Activated B cell treated with CpG ODN at 0.5 μM for 24 hours (primary cell): ENCODE results near the gene PBX3. TPM values are rescaled to one million over a fixed set of nuclear protein-coding genes. Genes with fewer than 3 reads are reported as not detected.

Experiments
- ATAC-seq: fragments of 200-7000 bp; cut with Tn5 transposase; one replicate; pipeline ENCODE4 v1.10.0; 2021; ENCODE audit warnings: low read depth, mild to moderate bottlenecking, moderate library complexity
- CTCF ChIA-PET: fragments of 350-600 bp; sonication (Branson Sonifier 250); formaldehyde crosslinking; loops from one replicate; lab custom pipeline; 2021; ENCODE audit warnings: antibody characterized with exemption; lab: Charles Lee
- POLR2A ChIA-PET: fragments of 350-600 bp; sonication (Branson Sonifier 250); formaldehyde crosslinking; loops from one replicate; lab custom pipeline; 2021; ENCODE audit warnings: antibody characterized with exemption; lab: Charles Lee
- DNase-seq: peaks from one replicate; pipeline ENCODE4 v3.0.0; 2022
- H3K27ac Mint-ChIP-seq: one replicate; pipeline ENCODE4 v1.8.0; 2020; ENCODE audit warnings: mixed read lengths
- H3K27me3 Mint-ChIP-seq: one replicate; pipeline ENCODE4 v1.8.0; 2021; ENCODE audit warnings: mixed read lengths
- H3K36me3 Mint-ChIP-seq: one replicate; pipeline ENCODE4 v1.8.0; 2021; ENCODE audit warnings: low read depth, mixed read lengths
- H3K4me1 Mint-ChIP-seq: one replicate; pipeline ENCODE4 v1.8.0; 2021; ENCODE audit warnings: mixed read lengths
- H3K4me3 Mint-ChIP-seq: one replicate; pipeline ENCODE4 v1.8.0; 2020; ENCODE audit warnings: mild to moderate bottlenecking, mixed read lengths
- H3K9me3 Mint-ChIP-seq: one replicate; pipeline ENCODE4 v1.8.0; 2020; ENCODE audit warnings: mixed read lengths
- intact Hi-C: fragments of 100-400 bp; cut with micrococcal nuclease; formaldehyde crosslinking; loops from one replicate; pipeline ENCODE4 v1.15.1; 2024
- total RNA-seq: library from RNA; stranded (reverse); gene quantifications from 2 replicates; pipeline ENCODE4 v1.2.3, GENCODE V29; 2022
- TF ChIP-seq, protein P1 (sequence below): fragments of 200-600 bp; IDR thresholded peaks from one replicate; pipeline ENCODE4 v1.8.0; 2022; ENCODE audit warnings: antibody characterized with exemption, mild to moderate bottlenecking

Gene PBX3
- total RNA-seq, 1 donor from 2014 or later: 37.2 TPM

DNA sequence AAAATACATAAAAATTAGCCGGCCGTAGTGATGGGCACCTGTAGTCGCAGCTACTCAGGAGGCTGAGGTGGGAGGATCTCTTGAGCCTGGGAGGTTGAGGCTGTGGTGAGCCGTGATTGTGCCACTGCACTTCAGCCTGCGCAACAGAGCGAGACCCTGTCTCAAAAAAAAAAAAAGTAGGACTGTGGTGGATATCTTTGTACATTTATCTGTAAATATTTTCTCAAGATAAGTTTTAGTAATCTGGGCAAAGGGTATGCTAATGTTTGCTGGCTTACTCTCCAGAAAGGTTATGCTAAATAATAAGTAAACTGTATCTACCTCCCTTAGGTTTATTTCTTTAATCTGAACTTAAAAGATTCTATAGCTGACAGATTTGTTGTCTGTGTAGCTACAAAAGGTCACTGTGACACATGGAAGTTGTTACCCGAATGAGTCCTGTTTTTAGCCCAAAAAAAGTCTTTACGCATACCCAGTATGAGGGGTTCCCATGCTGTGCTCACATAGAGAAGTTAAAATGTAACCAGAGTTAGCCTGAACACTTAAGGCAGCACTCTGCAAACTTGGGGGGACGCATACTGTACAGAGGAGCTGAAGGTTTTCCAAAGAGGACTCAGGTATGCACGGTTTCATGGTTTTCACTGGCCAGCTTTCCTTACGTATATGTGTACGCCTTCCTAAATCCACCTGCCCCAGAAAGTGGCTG, 206.3 kb downstream of the PBX3 start:
- ChIA-PET POLR2A (no interaction called here), CTCF (no interaction called here)
- DNase-seq (no peak), ATAC-seq (no peak)
- no peaks in the 10 kb centered on the region for H3K9me3 Mint-ChIP-seq
- no peaks in the 10 kb centered on the region for H3K4me1 Mint-ChIP-seq
- intact Hi-C loops: no loop called here
- no peak overlapping the region for H3K27ac Mint-ChIP-seq
- H3K4me3 Mint-ChIP-seq: no peak overlapping the region
- peaks cover 8% of the 10 kb centered on the region for H3K36me3 Mint-ChIP-seq
- H3K27me3 Mint-ChIP-seq: no peaks in the 10 kb centered on the region
- TF ChIP-seq, protein P1, sequence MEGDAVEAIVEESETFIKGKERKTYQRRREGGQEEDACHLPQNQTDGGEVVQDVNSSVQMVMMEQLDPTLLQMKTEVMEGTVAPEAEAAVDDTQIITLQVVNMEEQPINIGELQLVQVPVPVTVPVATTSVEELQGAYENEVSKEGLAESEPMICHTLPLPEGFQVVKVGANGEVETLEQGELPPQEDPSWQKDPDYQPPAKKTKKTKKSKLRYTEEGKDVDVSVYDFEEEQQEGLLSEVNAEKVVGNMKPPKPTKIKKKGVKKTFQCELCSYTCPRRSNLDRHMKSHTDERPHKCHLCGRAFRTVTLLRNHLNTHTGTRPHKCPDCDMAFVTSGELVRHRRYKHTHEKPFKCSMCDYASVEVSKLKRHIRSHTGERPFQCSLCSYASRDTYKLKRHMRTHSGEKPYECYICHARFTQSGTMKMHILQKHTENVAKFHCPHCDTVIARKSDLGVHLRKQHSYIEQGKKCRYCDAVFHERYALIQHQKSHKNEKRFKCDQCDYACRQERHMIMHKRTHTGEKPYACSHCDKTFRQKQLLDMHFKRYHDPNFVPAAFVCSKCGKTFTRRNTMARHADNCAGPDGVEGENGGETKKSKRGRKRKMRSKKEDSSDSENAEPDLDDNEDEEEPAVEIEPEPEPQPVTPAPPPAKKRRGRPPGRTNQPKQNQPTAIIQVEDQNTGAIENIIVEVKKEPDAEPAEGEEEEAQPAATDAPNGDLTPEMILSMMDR: no peak

DNA sequence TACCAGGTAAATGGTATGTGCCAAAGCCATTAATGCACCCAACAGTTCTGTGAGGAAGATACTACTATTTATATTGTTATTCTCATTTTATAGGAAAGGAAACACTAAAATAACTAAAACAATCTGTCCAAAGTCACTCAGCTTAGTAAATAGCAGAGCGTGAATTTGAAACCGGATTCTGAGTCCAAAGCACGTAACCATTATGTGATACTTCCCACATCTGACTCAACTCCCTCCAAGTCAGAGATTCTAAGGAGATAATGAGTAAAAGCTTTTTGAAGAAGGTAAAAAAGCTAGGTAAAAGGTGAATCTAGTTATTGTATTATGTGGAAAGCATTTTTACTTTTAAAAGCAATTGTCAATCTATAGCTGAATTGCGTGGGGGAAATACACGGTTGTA, 208.9 kb downstream of the PBX3 start:
- DNase-seq: no peak
- POLR2A ChIA-PET: no interaction called here
- peaks cover 21% of the 10 kb centered on the region for H3K36me3 Mint-ChIP-seq

GRCh38 chr9:125959315-125959714, 212.1 kb downstream of the PBX3 start:
- Mint-ChIP-seq H3K27me3 (no peaks in the 10 kb centered on the region), H3K27ac (no peak overlapping the region)

More for the DNA sequence above, 208.9 kb downstream of the PBX3 start:
- intact Hi-C loops: no loop called here
- Mint-ChIP-seq H3K27ac (no peak overlapping the region), H3K27me3 (no peaks in the 10 kb centered on the region), H3K9me3 (no peaks in the 10 kb centered on the region), H3K4me1 (no peaks in the 10 kb centered on the region), H3K4me3 (no peak overlapping the region)
- CTCF ChIA-PET: no interaction called here
- ATAC-seq: no peak
- TF ChIP-seq, protein P1: no peak

DNA sequence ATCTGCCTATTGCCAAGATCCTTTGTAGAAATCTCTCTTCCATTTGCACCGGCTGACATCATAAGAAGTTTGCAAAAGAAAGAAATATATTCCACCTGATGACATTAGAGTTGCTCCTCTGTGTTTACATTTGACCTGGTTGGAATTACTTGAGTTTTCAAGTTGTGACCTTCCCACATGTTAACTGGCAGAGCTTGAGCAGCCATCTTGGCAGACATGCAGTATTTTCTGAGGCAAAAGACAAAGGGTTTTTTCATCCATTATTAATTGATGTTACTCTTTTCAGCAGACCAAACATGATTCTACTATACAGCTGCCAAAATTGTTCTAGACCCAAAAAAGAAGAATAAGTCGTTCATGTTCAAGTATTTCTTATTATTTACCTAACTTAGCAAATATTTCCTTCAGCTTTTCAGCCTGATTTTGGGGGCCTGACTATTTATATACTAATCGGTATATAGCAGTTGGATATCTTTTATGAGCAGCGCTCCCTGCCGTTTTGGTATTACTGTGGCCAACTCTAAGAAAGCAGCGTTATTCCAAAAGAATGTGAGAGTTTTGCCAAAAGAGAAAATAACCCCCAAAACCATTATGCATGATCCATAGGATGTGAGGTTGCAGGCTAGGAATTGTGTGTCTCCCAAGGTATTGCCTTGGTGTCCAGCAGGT, 212.9 kb downstream of the PBX3 start:
- H3K36me3 Mint-ChIP-seq: peaks cover 51% of the 10 kb centered on the region
- ATAC-seq: no peak
- H3K4me3 Mint-ChIP-seq: no peak overlapping the region
- CTCF ChIA-PET: no interaction called here
- POLR2A ChIA-PET: no interaction called here
- TF ChIP-seq, protein P1: no peak
- H3K4me1 Mint-ChIP-seq: peaks cover 17% of the 10 kb centered on the region
- no peak overlapping the region for H3K27ac Mint-ChIP-seq
- intact Hi-C loops: no loop called here
- H3K9me3 Mint-ChIP-seq: no peaks in the 10 kb centered on the region
- no peaks in the 10 kb centered on the region for H3K27me3 Mint-ChIP-seq
- no peak for DNase-seq

More at GRCh38 chr9:125959315-125959714, 212.1 kb downstream of the PBX3 start:
- POLR2A ChIA-PET: no interaction called here
- H3K4me1 Mint-ChIP-seq: peaks cover 14% of the 10 kb centered on the region
- TF ChIP-seq, protein P1: no peak
- DNase-seq (no peak), ATAC-seq (no peak)
- CTCF ChIA-PET: no interaction called here
- intact Hi-C loops: no loop called here
- peaks cover 46% of the 10 kb centered on the region for H3K36me3 Mint-ChIP-seq
- H3K9me3 Mint-ChIP-seq: no peaks in the 10 kb centered on the region
- no peak overlapping the region for H3K4me3 Mint-ChIP-seq

DNA sequence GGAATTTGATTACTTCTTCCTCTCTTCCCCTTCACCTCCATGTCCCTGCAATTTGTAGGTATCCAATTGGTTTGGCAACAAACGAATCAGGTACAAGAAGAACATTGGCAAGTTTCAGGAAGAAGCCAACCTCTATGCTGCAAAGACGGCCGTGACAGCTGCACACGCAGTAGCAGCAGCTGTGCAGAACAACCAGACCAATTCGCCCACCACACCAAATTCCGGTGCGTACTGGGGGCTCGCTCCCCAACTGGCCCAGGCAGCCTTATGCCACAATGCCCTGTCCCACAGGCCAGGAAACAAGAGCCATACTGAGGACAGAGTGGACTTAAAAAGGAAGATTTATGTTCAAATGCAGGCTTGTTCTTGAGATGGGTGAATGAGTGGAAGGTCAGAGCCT, 213.5 kb downstream of the PBX3 start:
- no peak overlapping the region for H3K27ac Mint-ChIP-seq

More for the DNA sequence above, 213.5 kb downstream of the PBX3 start:
- CTCF ChIA-PET: no interaction called here
- ATAC-seq: no peak
- POLR2A ChIA-PET: no interaction called here
- TF ChIP-seq, protein P1: no peak
- no peaks in the 10 kb centered on the region for H3K9me3 Mint-ChIP-seq
- H3K36me3 Mint-ChIP-seq: peaks cover 54% of the 10 kb centered on the region
- H3K4me3 Mint-ChIP-seq: no peak overlapping the region
- peaks cover 17% of the 10 kb centered on the region for H3K4me1 Mint-ChIP-seq
- H3K27me3 Mint-ChIP-seq: no peaks in the 10 kb centered on the region
- intact Hi-C loops: no loop called here
- no peak for DNase-seq
